HL-60 (cell line): ENCODE measurements around the gene GAS6.

ENCODE experiments used
- DNase-seq, 2 experiments: peaks; one replicate each; pipeline ENCODE4 v3.0.0-alpha.2; 2010 to 2020; ENCODE audit warnings: low read depth in 1 of 2, low spot score in 1 of 2
- H3K27ac ChIP-seq: fragments of 250-450 bp; sonication (Bioruptor Pico); replicated peaks from 2 replicates; pipeline ENCODE4 v1.5.1; 2020; ENCODE audit warnings: mild to moderate bottlenecking, moderate library complexity
- H3K27me3 ChIP-seq: fragments of 250-450 bp; sonication (Bioruptor Pico); 2 replicates; pipeline ENCODE4 v1.5.1; 2021; ENCODE audit warnings: mild to moderate bottlenecking, moderate library complexity; ENCODE audit not compliant: insufficient read depth, poor library complexity, severe bottlenecking
- H3K4me3 ChIP-seq: replicated peaks from 2 replicates; pipeline ENCODE4 v1.5.1; 2011; ENCODE audit warnings: mild to moderate bottlenecking, control low read depth, low read length; ENCODE audit not compliant: insufficient read depth
- CTCF ChIP-seq: IDR thresholded peaks from one replicate; pipeline ENCODE4 v1.5.1; 2011; ENCODE audit warnings: low read length, control low read depth, inconsistent platforms; ENCODE audit not compliant: insufficient read depth
- GABPA ChIP-seq: IDR thresholded peaks from 2 replicates; pipeline ENCODE4 v1.6.1; 2012; ENCODE audit warnings: low read depth
- POLR2AphosphoS5 ChIP-seq: IDR thresholded peaks from 2 replicates; pipeline ENCODE4 v1.6.1; 2012; ENCODE audit warnings: low read depth
- REST ChIP-seq: IDR thresholded peaks from 2 replicates; pipeline ENCODE4 v1.6.1; 2012; ENCODE audit warnings: low read depth; ENCODE audit not compliant: insufficient replicate concordance
- SPI1 ChIP-seq: IDR thresholded peaks from 2 replicates; pipeline ENCODE4 v1.6.1; 2012; ENCODE audit warnings: low read depth, mild to moderate bottlenecking, borderline replicate concordance

Gene GAS6

GRCh38 chr13:113889467-113889866 is 25.6 kb upstream of the GAS6 start:
- no peak for DNase-seq
- Histone ChIP-seq H3K4me3 (no peak overlapping the region), H3K27ac (no peak overlapping the region), H3K27me3 (peaks cover 6% of the 10 kb centered on the region)
- TF ChIP-seq SPI1 = no peak
- TF ChIP-seq CTCF = no peak
- TF ChIP-seq POLR2AphosphoS5 = no peak
- TF ChIP-seq GABPA = no peak
- no peak for TF ChIP-seq REST

- no peak for DNase-seq
- H3K27me3 ChIP-seq = peaks cover 3% of the 10 kb centered on the region
- no peak overlapping the region for H3K27ac ChIP-seq
- TF ChIP-seq CTCF (no peak), POLR2AphosphoS5 (no peak), GABPA (no peak), SPI1 (no peak), REST (no peak)
- H3K4me3 ChIP-seq = no peak overlapping the region
Measured at GRCh38 chr13:113888701-113889330, 24.9 kb upstream of the GAS6 start.

GRCh38 chr13:113887700-113888201 is 23.9 kb upstream of the GAS6 start:
- H3K4me3 ChIP-seq = no peak overlapping the region
- DNase-seq = no peak
- no peak for TF ChIP-seq GABPA
- TF ChIP-seq CTCF = no peak
- no peak for TF ChIP-seq SPI1
- no peak for TF ChIP-seq REST
- no peak for TF ChIP-seq POLR2AphosphoS5
- H3K27me3 ChIP-seq = no peaks in the 10 kb centered on the region
- no peak overlapping the region for H3K27ac ChIP-seq
